Stimulated activated CD4-positive, alpha-beta T cell treated with anti-CD3 and anti-CD28 coated beads, Interleukin-1b, Interleukin-23, amount 100 ng/mL, for 1 hour (primary cell): ENCODE results near the gene ASCC3.
"Not testable (repeated sequence)": the region's sequence is repeated elsewhere in the genome, so short reads cannot be mapped to it uniquely, and the experiment has no call there.

Experiments used
- DNase-seq, 2 donors: peaks; one replicate each; pipeline ENCODE4 v3.0.0-alpha.2; 2020; ENCODE audit warnings: low read depth in 2 of 2

Gene ASCC3, protein sequence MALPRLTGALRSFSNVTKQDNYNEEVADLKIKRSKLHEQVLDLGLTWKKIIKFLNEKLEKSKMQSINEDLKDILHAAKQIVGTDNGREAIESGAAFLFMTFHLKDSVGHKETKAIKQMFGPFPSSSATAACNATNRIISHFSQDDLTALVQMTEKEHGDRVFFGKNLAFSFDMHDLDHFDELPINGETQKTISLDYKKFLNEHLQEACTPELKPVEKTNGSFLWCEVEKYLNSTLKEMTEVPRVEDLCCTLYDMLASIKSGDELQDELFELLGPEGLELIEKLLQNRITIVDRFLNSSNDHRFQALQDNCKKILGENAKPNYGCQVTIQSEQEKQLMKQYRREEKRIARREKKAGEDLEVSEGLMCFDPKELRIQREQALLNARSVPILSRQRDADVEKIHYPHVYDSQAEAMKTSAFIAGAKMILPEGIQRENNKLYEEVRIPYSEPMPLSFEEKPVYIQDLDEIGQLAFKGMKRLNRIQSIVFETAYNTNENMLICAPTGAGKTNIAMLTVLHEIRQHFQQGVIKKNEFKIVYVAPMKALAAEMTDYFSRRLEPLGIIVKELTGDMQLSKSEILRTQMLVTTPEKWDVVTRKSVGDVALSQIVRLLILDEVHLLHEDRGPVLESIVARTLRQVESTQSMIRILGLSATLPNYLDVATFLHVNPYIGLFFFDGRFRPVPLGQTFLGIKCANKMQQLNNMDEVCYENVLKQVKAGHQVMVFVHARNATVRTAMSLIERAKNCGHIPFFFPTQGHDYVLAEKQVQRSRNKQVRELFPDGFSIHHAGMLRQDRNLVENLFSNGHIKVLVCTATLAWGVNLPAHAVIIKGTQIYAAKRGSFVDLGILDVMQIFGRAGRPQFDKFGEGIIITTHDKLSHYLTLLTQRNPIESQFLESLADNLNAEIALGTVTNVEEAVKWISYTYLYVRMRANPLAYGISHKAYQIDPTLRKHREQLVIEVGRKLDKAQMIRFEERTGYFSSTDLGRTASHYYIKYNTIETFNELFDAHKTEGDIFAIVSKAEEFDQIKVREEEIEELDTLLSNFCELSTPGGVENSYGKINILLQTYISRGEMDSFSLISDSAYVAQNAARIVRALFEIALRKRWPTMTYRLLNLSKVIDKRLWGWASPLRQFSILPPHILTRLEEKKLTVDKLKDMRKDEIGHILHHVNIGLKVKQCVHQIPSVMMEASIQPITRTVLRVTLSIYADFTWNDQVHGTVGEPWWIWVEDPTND (N-terminal part only)

DNA sequence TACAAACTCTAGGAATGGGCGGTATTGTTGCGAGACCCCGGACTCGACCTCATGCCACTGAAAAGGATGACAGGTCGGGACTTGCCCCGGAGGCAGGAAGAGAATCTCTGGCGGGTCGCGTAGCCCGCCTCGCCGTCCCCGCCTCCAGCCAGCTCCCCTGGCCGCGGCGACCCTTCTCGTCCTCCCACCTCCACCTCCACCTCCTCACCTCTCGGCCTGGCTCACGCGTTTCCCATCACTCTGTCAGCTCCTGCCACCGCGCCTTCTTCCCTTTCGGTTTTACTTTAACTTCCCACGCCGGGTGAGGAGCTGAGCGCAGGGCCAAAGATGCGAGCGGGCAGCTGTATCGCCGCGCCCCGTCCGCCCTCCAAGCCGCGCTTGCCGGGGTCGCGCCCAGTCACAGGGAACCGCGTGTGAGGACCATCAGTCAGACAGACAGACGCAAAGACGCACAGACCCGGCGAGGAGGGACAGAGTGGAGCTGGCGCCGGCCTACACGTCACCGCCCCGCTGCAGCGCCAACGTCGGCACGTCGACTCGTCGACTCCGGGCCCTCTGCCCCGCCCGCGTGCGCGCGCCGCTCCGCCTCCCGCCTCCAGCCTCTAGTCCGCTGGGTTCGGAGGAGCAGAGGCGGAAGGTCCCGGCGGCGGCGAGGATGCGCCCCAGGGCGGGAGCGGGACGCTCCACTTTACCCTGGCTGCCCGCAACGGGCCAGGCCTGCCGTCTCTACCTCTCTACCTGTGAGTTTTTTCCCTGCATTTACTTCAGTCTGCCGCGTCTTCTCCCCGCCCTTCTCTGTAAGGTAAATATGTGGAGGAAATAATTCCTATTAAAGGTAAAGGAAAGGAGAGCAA, at the start of gene ASCC3:
Gene ASCC3 (minus strand): TSS at position 477 of the 854 bp plus-strand sequence. CDS start 13,332 bp downstream, outside the sequence.
- DNase-seq, result peak; percentile 65 to 89

DNA sequence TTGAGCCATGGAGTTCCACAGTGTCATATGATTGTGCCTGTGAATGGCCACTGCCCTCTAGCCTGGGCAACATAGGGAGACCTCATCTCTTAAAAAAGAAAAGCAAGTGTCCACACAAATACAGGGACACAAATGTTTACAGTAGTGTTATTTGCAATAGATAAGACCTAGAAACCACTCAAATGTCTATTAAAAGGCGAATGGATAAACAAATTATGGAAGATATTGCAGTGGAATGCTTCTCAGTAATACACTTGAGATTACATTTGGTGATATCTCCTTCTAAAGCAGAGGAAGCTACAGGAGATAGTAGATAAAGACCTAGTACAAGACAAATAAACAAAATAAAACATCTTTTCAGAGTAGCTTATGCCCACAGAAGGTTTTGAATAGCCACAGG, 44.6 kb upstream of the ASCC3 start:
- no peak for DNase-seq

DNA sequence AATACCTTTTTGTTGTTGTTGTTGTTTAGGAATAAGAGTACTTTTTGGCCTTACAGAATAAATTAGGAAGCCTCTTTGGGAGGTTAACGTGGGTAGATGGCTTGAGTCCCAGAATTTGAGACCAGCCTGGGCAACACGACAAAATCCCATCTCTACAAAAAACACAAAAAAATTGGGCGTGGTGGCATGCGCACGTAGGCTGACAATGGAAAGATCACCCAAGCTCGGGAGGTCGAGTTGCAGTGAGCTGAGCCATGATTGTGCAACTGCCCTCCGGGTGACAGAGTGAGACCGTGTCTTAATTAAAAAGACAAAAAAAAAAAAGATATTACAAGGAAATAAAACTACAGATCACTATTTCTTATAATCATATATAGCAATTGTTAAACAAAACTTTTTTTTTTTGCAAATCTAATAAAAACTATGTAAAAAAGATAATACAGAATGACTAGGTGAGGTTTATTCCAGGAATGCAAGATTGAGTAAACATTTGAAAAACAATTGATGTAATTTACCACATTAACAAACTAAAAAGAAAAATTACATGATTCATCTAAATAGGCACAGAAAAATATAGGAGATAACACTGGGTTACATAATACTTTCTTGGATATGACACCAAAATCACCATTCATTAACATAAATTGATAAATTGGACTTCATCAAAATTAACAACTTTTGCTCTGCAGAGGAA, 43.6 kb upstream of the ASCC3 start:
- no peak for DNase-seq

DNA sequence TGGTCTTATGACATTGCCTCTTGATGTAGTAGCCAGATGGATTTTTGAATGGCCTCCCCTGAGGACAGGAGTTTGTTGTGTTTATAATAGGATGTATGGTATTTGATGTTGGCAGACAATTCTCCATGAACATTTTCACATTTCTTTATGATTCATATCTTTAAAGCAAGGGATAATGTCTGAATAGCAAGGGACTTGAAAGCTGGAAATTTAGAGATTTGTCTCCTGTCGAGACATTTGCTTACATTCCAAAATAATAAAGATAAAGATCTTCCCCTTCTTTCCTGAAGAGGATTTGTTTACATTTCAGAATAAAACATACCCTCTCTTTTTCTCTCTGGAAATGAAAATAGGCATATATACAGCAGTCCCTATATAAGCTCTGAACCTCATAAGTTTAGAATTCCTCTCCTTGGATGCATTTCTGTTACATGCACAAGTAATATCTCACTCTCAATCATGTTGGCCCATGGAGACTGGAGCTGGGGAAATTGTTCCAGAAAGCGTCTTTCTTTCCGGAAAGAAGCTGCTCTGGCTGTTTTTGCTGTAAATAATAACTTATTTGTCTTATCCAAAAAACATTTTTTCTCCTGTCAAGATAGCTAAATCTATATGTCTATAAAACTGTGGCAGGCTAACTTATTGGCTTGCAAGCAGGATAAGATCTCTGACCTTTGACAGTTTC, 42.5 kb upstream of the ASCC3 start:
- DNase-seq, result no peak

DNA sequence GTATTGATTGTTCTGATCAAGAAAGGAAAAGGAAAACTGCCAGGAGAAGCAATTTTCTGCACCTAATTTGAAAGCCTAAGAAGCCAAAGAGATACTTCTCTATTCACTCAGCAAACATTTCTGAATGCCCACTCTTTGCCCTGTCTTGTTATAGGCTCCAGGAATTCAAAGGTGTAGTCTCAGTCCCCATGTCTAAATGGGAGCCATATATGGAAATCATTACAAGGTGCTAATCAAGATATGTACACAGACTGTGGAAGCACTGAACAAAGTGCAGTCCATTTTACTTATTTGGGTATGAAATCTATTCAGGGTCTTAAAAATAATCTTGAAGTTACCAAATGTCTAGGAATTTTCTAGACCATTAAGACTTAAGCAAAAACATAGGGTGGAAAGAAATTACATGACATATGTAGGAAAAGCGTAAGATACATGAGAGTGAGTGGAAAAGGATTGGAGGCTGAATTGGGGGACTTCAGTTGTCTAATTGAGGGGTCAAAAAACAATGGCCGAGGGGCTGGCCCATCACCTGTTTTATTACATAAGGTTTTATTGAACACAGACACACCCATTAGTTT, 39.0 kb upstream of the ASCC3 start:
- DNase-seq, result no peak

DNA sequence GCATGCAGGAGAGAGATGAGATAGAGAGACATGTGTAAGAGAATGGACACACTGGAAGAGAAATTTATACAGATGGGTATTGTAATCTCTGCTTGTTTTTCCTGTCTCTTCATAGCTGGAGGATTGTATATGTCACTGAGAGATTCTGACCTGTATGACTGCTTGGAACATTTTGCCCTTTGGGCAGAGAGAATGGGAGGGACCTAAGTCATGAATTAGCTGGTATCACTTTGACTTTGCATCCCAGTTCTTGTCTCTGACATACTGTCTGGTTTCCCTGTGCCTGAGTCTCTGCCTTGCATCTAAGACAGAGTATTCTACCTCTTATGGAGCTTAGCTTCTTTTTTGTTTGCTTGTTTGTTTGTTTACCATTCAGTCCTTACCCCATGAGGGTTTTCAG, 37.0 kb upstream of the ASCC3 start:
- no peak for DNase-seq

DNA sequence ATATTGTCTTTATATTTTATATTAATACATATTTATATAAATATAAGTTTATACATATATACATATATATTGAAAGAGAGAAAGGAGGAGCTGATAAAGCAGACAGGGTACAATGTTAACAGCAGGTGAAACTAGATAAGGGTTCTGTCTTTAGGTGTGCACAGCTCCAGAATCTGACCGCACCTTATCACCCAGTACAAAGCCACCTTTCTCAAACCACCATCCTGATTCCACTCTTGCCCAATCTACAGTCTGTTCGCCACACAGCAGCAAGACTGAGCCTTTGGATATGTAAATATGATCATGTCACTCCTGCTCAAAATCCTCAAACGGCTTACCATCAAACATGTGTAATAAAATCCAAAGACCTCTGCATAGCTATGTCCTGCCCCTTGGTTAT, 34.7 kb upstream of the ASCC3 start:
- DNase-seq, result no peak

DNA sequence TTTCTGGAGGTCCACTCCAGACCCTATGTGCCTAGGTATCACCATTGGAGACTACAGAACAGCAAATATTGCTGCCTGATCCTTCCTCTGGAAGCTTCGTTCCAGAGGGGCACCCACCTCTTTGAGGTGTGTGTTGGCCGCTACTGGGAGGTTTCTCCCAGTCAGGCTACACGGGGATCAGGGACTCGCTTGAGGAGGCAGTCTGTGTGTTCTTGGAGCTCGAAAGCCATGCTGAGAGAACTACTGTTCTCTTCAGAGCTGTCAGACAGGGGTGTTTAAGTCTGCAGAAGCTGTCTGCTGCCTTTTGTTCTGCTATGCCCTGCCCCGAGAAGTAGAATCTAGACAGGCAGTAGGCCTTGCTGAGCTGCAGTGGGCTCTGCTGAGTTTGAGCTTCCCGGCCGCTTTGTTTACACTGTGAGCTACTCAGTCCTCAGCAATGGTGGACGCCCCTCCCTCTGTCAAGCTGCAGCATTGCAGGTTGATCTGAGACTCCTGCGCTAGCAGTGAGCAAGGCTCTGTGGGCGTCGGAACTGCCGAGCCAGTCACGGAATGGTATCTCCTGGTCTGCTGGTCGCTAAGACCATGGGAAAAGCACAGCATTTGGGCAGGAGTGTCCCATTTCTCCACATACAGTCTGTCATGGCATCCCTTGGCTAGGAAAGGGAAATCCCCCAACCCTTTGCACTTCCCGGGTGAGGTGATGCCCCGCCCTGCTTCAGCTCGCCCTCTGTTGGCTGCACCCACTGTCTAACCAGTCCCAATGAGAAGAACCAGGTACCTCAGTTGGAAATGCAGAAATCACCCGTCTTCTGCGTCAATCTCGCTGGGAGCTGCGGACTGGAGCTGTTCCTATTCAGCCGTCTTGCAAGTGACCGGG, 32.5 kb upstream of the ASCC3 start:
- no peak for DNase-seq

DNA sequence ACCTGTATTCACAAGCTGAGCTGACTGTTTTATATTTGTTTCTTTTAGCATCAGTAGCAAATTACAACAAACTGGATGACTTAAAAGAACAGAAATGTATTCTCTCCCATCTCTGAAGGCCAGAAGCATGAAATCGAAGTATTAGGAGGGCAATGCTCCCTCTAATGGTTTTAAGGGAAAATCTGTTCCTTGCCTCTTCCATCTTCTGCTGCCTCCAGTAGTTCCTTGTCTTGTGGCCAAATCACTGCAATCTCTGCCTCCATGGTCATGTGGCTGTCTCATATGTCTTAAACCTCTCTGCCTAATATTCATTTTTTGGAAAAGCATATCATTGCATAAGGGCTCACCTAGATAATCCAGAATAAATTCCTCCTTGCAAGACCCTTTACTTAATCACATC, 25.2 kb upstream of the ASCC3 start:
- DNase-seq, result no peak

DNA sequence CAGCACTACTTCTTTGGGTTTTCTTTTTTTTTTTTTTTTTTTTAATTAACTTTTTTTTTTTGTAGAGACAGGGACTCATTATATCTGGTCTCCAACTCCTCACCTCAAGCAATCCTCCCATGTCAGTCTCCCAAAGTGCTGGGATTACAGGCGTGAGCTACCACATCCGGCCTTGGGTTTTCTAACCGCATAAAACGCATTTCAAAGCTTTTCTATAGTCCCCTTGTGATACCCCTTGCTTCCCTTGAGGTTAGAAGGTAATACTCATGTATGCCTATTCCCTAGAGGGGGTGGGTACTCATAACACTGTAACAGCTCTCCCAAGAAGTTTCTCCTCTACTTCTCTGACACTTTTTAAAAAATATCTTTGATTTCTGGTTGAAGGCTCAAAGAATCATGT, 23.9 kb upstream of the ASCC3 start:
- no peak for DNase-seq

DNA sequence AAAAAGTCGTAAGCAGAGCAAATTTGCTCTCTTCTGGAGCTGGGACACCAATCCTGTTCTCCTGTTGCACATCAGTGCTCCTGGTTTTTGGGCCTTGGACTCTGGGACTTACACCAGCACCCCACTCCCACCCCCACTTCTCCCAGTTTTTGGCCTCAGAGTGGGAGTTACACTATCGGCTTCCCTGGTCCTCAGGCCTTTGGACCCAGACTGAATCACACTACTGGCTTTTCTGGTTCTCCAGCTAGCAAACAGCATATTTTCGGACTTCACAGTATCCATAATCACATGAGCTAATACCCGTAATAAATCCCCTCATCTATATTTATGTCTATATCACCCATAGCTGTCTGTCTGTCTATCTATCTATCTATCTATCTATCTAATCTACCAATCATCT, 23.2 kb upstream of the ASCC3 start:
- DNase-seq, result no peak

DNA sequence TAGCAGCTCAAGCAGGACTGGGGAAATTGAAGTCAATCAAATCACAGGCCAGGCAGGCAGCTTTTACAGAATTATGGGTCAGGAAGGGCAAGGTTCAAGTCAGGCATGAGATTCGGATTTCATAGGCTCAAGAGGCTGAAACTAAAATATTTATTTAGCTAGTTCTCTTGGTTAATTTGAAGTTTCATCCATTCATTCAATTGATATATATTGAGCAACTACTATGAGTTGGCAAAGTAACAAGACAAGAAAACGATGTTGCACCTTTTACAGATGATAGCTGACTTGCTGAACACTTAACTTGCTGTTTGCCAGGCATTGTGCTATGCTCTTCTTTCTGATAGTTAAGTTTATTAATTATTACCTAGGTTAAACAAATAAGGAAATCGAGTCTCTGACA, 20.5 kb upstream of the ASCC3 start:
- no peak for DNase-seq

DNA sequence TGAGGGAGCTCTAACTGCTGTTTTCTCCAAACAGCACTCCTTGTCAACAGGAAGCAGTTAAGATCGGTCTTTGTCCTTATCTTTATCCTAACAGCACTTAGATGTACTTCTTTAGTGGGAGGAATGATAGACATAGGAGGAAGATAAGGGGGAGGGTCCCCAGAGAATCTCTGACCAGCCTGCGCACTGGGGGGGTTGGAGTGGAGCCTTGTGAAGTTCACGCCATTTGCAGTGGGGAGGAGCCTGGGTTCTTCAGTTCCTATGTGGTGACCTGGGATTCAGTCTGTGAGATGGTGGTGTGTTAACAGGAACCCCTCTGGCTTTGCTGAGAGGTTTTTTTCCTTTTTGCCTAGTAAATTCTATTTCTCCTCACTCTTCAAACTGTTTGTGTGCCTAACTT, 18.1 kb upstream of the ASCC3 start:
- no peak for DNase-seq

DNA sequence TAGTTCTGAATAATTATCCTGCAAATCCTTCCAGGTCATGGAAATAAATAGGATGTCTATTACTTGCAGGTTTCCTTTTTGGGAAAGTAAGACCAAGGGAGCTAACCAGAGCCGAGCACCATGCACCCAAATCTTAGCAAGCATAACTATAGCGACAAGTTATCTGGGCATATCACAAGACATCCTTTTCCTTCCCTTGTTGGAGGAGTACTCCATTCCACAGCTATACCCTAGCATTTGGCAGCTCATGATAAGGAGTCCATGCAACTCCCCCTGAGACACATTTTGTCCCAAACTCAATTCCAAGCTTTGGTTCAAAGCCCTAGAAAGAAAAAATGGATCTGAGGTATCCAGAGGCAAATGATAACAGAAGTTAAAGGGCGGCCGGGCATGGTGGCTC, 16.5 kb upstream of the ASCC3 start:
- DNase-seq, result no peak

DNA sequence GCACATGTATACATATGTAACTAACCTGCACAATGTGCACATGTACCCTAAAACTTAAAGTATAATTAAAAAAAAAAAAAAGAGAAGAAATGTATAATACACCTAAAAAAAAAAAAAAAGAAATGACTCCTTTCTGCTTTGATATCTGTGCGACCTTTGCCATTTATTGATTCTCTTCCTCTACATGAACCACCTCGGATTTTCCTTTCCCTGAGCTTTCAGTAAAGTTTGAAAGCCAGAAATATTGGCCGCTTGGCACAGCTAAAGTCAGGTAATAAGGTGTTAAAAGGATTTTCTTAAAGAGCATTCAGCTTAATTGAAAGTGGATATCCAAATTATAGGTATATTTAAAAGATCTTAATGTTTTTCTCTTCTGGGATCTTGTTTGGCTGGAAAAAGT, 12.6 kb upstream of the ASCC3 start:
- DNase-seq, result no peak

DNA sequence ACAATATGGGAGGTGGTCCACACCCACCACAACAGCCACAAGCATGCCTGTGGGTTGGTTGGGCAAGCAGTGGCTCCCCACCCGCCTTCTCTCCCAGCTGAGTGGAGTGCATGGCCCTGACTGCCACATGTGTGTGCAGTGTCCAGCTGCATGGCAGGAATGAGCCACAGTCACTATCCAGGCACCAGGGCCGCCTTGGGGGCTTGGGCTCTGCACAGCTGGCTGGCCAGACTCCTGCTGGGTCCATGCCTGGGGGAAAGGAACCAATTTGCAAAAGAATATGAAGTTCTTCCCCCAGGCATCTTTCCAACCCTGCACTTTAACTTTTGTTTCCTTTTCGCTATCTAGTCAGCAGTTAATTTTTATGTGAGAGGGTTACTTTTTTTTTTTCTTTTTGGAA, 11.6 kb upstream of the ASCC3 start:
- no peak for DNase-seq

DNA sequence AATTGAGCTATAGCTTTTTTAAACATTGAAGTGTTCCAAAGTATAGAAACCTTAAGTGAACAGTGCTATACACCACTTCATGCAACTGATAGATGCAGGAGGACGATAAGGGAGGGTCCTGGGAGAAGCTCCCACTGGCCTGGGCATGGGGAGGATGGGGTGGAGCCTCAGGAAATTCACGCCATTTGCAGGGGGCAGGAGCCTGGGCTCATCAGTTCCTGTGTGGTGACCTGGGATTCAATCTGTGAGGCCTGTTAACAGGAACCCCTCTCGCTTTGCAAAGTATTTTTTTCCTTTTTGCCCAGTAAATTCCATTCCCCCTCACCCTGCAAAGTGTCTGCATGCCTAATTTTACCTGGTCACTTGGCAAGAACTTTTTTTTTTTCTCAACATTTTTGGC, 11.0 kb upstream of the ASCC3 start:
- DNase-seq, result no peak

DNA sequence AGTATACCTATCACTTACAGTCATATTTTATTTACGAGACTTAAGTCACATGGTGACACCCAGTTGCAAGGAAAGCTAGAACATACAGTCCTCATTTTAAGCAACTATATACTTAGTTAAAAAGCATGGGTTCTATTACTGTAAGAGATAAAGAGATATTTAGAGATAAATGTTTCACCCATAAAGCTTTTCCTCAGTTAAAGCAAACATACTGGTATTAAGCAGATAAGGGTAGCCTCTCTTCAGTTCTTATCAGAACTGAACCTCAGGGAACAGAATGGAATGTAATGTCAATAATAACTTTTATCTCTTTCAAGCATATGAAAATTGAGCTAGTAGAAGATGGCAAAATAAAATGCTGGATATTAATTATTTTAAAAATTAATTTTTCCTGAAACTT, 9.9 kb upstream of the ASCC3 start:
- DNase-seq, result no peak

DNA sequence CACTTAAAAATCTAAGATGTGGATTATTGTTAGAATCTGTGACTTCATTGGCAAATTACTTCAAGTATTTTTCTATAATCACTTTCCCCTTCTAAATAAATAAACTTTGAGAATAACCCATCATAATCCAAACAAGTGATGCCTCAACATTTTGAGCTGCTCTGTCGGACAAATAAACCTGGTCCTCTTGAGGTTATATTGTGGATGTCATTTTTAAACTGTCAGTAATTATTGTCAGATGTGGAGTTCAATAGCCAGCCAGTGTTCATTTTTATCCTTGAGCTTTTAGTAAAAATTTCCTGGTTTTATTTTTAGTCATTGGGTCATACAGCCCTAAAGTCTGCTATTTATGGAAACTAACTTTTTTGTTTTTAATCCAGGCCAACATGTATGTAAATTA, 9.5 kb upstream of the ASCC3 start:
- DNase-seq, result not testable (repeated sequence)
